ENCODE measurements around the gene CIAO2A. TPM values are rescaled to one million over a fixed set of nuclear protein-coding genes. Genes with fewer than 3 reads are reported as not detected.

The CIAO2A gene
- total and polyA plus RNA-seq, 2 experiments from 2014 or later, result 228 to 256 TPM

DNA sequence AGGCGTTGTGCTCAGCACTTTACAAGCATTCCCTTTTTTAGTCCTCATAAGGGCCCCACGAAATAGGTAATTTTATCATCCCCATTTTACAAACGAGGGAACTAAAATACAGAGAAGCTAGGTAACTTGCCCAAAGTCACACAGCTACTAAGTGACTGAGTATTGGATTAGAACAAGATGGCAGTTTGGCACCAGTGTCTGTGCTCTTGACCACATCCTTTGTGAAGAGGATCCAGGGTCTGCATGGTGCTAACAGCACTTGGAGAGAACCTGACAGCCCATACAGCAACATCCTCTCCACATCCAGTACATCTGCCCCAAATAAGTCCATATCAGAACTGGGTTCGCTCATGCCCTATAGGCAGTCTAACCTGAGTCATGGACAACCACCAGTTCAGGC, 25.5 kb downstream of the CIAO2A start:
- WGBS (ENCODE audit: low lambda C conversion rate, missing lambda C conversion rate), result 75% methylated on average over 4 of the region's 4 CpGs
- Histone ChIP-seq H3K27me3 (no peaks in the 10 kb centered on the region), H3K9me2 (replicated peaks; ENCODE audit: insufficient read depth) (no peaks in the 10 kb centered on the region)

DNA sequence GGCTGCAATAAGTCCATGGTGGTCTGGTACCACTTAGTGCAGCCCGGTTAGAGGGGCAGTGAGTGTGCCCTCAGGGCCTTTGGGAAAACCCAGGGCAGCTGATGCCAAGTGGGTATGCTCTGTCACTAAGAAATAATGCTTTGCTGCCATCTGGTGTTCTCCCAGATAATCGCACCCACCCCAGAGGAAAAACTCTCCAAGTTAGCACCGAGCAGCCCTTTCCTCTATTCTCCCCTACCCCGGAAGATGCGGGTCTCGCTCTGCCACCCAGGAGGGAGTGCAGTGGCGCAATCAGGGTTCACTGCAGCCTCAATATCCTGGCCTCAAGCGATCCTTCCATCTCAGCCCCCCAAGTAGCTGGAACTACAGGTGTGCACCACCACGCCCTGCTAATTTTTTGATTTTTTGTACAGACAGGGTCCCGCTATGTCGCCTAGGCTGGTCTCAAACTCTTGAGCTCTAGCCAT, 26.0 kb downstream of the CIAO2A start:
- no peaks in the 10 kb centered on the region for H3K9me2 ChIP-seq (replicated peaks; ENCODE audit: insufficient read depth)
- peak overlapping the region; percentile 23 for H3K4me2 ChIP-seq
- H3K36me3 ChIP-seq (replicated peaks; ENCODE audit: insufficient read depth, low read depth), result no peaks in the 10 kb centered on the region
- TF ChIP-seq EZH2 (IDR thresholded peaks at IDR 0.05; ENCODE audit: borderline replicate concordance) (no peak), EZH2phosphoT487 (IDR thresholded peaks at IDR 0.05; ENCODE audit: low read depth, severe bottlenecking, unreplicated experiment) (no peak)
- TF ChIP-seq, protein P1, sequence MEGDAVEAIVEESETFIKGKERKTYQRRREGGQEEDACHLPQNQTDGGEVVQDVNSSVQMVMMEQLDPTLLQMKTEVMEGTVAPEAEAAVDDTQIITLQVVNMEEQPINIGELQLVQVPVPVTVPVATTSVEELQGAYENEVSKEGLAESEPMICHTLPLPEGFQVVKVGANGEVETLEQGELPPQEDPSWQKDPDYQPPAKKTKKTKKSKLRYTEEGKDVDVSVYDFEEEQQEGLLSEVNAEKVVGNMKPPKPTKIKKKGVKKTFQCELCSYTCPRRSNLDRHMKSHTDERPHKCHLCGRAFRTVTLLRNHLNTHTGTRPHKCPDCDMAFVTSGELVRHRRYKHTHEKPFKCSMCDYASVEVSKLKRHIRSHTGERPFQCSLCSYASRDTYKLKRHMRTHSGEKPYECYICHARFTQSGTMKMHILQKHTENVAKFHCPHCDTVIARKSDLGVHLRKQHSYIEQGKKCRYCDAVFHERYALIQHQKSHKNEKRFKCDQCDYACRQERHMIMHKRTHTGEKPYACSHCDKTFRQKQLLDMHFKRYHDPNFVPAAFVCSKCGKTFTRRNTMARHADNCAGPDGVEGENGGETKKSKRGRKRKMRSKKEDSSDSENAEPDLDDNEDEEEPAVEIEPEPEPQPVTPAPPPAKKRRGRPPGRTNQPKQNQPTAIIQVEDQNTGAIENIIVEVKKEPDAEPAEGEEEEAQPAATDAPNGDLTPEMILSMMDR (IDR thresholded peaks at IDR 0.05; ENCODE audit: poor library complexity), result peak; percentile 82
- DNase-seq (ENCODE audit: low spot score), result peak; percentile 82
- H3K27me3 ChIP-seq, result no peaks in the 10 kb centered on the region
- H3K9me3 ChIP-seq (ENCODE audit: low read depth), result no peaks in the 10 kb centered on the region
- H3K27ac ChIP-seq, result no peak overlapping the region
- WGBS (ENCODE audit: low lambda C conversion rate, missing lambda C conversion rate), result 40% methylated on average over 9 of the region's 11 CpGs
- H3K4me3 ChIP-seq, result no peak overlapping the region
- H3K4me1 ChIP-seq (ENCODE audit: insufficient read depth), result peaks cover 11% of the 10 kb centered on the region
- no peaks in the 10 kb centered on the region for H4K20me1 ChIP-seq (ENCODE audit: insufficient read depth, poor library complexity, severe bottlenecking)
- H2AFZ ChIP-seq, result no peak overlapping the region
- H3K79me2 ChIP-seq, result no peaks in the 10 kb centered on the region

More for the DNA sequence above, 25.5 kb downstream of the CIAO2A start:
- no peak overlapping the region for H3K27ac ChIP-seq
- no peak overlapping the region for H3K4me2 ChIP-seq
- H3K4me3 ChIP-seq, result no peak overlapping the region
- H3K9me3 ChIP-seq (ENCODE audit: low read depth), result no peaks in the 10 kb centered on the region
- H3K79me2 ChIP-seq, result no peaks in the 10 kb centered on the region
- TF ChIP-seq EZH2phosphoT487 (IDR thresholded peaks at IDR 0.05; ENCODE audit: low read depth, severe bottlenecking, unreplicated experiment) (no peak), EZH2 (IDR thresholded peaks at IDR 0.05; ENCODE audit: borderline replicate concordance) (no peak)
- TF ChIP-seq, protein P1 (IDR thresholded peaks at IDR 0.05; ENCODE audit: poor library complexity), result no peak
- H3K4me1 ChIP-seq (ENCODE audit: insufficient read depth), result peaks cover 11% of the 10 kb centered on the region
- no peaks in the 10 kb centered on the region for H3K36me3 ChIP-seq (replicated peaks; ENCODE audit: insufficient read depth, low read depth)
- no peaks in the 10 kb centered on the region for H4K20me1 ChIP-seq (ENCODE audit: insufficient read depth, poor library complexity, severe bottlenecking)
- DNase-seq (ENCODE audit: low spot score), result no peak
- H2AFZ ChIP-seq, result no peak overlapping the region

DNA sequence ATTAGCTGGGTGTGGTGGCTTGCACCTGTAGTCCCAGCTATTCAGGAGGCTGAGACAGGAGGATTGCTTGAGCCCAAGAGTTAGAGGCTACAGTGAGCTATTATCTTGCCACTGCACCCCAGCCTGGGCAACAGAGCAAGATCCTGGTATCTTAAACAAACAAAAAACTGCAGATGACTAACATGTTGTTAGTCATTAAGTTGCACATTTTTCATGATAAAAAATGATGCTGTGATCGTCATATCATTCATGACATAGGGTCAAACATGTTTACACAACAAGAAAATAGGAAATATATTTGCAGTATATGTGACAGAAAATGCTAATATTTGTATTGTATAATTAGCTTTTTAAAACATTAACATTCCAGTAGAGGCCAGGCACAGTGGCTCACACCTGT, 27.2 kb downstream of the CIAO2A start:
- Histone ChIP-seq H3K27ac (no peak overlapping the region), H3K4me2 (no peak overlapping the region), H3K27me3 (no peaks in the 10 kb centered on the region), H4K20me1 (ENCODE audit: insufficient read depth, poor library complexity, severe bottlenecking) (no peaks in the 10 kb centered on the region), H3K79me2 (no peaks in the 10 kb centered on the region), H3K9me3 (ENCODE audit: low read depth) (no peaks in the 10 kb centered on the region), H2AFZ (no peak overlapping the region), H3K4me3 (no peak overlapping the region), H3K4me1 (ENCODE audit: insufficient read depth) (peaks cover under 1% of the 10 kb centered on the region), H3K9me2 (replicated peaks; ENCODE audit: insufficient read depth) (no peaks in the 10 kb centered on the region), H3K36me3 (replicated peaks; ENCODE audit: insufficient read depth, low read depth) (no peaks in the 10 kb centered on the region)
- no peak for DNase-seq (ENCODE audit: low spot score)
- 85% methylated on average over 1 of the region's 1 CpG for WGBS (ENCODE audit: low lambda C conversion rate, missing lambda C conversion rate)
- TF ChIP-seq EZH2phosphoT487 (IDR thresholded peaks at IDR 0.05; ENCODE audit: low read depth, severe bottlenecking, unreplicated experiment) (no peak), EZH2 (IDR thresholded peaks at IDR 0.05; ENCODE audit: borderline replicate concordance) (no peak)
- TF ChIP-seq, protein P1 (IDR thresholded peaks at IDR 0.05; ENCODE audit: poor library complexity), result no peak
